HFFc6 (cell line): Measurements from ENCODE around the gene MPO. TPM values are rescaled to one million over a fixed set of nuclear protein-coding genes. Genes with fewer than 3 reads are reported as not detected.

ENCODE experiments used
- DNase-seq: peaks from one replicate; pipeline ENCODE4 v3.0.0-alpha.2; 2018
- H3K27ac Mint-ChIP-seq: 2 replicates; pipeline ENCODE4 v1.8.0; 2020; ENCODE audit warnings: mild to moderate bottlenecking, mixed read lengths
- H3K27me3 Mint-ChIP-seq: 2 replicates; pipeline ENCODE4 v1.8.0; 2021; ENCODE audit warnings: mild to moderate bottlenecking, moderate library complexity, mixed read lengths; ENCODE audit not compliant: insufficient read depth
- H3K36me3 Mint-ChIP-seq: 2 replicates; pipeline ENCODE4 v1.8.0; 2021; ENCODE audit warnings: low read depth, mixed read lengths
- H3K4me1 Mint-ChIP-seq: 2 replicates; pipeline ENCODE4 v1.8.0; 2020; ENCODE audit warnings: low read depth, mixed read lengths
- H3K4me3 Mint-ChIP-seq: 2 replicates; pipeline ENCODE4 v1.8.0; 2020; ENCODE audit warnings: mild to moderate bottlenecking, moderate library complexity, mixed read lengths
- H3K9me3 Mint-ChIP-seq: 2 replicates; pipeline ENCODE4 v1.8.0; 2020; ENCODE audit warnings: mild to moderate bottlenecking, mixed read lengths
- CTCF ChIP-seq: fragments of 200-600 bp; sonication (generic); IDR thresholded peaks from 2 replicates; pipeline ENCODE4 v1.5.0; 2021; ENCODE audit warnings: antibody characterized with exemption, mild to moderate bottlenecking
- total RNA-seq, 6 experiments: library from RNA; stranded (reverse); fragmentation: NEBNext Ultra II Directional; extraction: Animal tissue kit (Norgen Biotek cat#: 25700); gene quantifications; 2 replicates in 1 of 6; 3 replicates in 5 of 6; pipeline ENCODE4 v1.2.3, GENCODE V29; 2021

MPO gene
- total RNA-seq, 6 experiments from 2014 or later: not detected

GRCh38 chr17:58312829-58313228 is 32.1 kb upstream of the MPO start:
- no peak for DNase-seq
- H3K4me3 Mint-ChIP-seq: no peak overlapping the region
- peak; percentile 25; the same call in 1 of the 2 replicates for TF ChIP-seq CTCF
- H3K9me3 Mint-ChIP-seq: no peaks in the 10 kb centered on the region
- no peak overlapping the region for H3K27ac Mint-ChIP-seq
- H3K36me3 Mint-ChIP-seq: no peaks in the 10 kb centered on the region
- H3K27me3 Mint-ChIP-seq: peaks cover 12% of the 10 kb centered on the region
- H3K4me1 Mint-ChIP-seq: peaks cover 6% of the 10 kb centered on the region

- no peak for TF ChIP-seq CTCF
- H3K9me3 Mint-ChIP-seq: no peaks in the 10 kb centered on the region
- no peak overlapping the region for H3K4me3 Mint-ChIP-seq
- no peak overlapping the region for H3K27ac Mint-ChIP-seq
- no peak for DNase-seq
- no peaks in the 10 kb centered on the region for H3K36me3 Mint-ChIP-seq
- H3K4me1 Mint-ChIP-seq: no peaks in the 10 kb centered on the region; the same call in none of the 2 replicates
- peaks cover 12% of the 10 kb centered on the region for H3K27me3 Mint-ChIP-seq
Observed at GRCh38 chr17:58312021-58312630, 31.4 kb upstream of the MPO start.

- no peaks in the 10 kb centered on the region; the same call in 1 of the 2 replicates for H3K4me1 Mint-ChIP-seq
- no peaks in the 10 kb centered on the region for H3K36me3 Mint-ChIP-seq
- no peaks in the 10 kb centered on the region for H3K9me3 Mint-ChIP-seq
- peaks cover 12% of the 10 kb centered on the region for H3K27me3 Mint-ChIP-seq
- TF ChIP-seq CTCF: no peak
- no peak overlapping the region for H3K4me3 Mint-ChIP-seq
- no peak for DNase-seq
- no peak overlapping the region for H3K27ac Mint-ChIP-seq
Observed at GRCh38 chr17:58311429-58311894, 30.7 kb upstream of the MPO start.

GRCh38 chr17:58310511-58311428 is 30.0 kb upstream of the MPO start:
- no peak overlapping the region for H3K4me3 Mint-ChIP-seq
- no peak for DNase-seq

GRCh38 chr17:58309918-58310259 is 29.2 kb upstream of the MPO start:
- no peaks in the 10 kb centered on the region for H3K36me3 Mint-ChIP-seq
- peaks cover 9% of the 10 kb centered on the region for H3K27me3 Mint-ChIP-seq
- H3K4me3 Mint-ChIP-seq: no peak overlapping the region
- no peak overlapping the region for H3K27ac Mint-ChIP-seq
- no peak for TF ChIP-seq CTCF
- no peaks in the 10 kb centered on the region; the same call in 1 of the 2 replicates for H3K4me1 Mint-ChIP-seq
- H3K9me3 Mint-ChIP-seq: no peaks in the 10 kb centered on the region
- DNase-seq: no peak

More at GRCh38 chr17:58310511-58311428, 30.0 kb upstream of the MPO start:
- H3K27ac Mint-ChIP-seq: no peak overlapping the region
- H3K36me3 Mint-ChIP-seq: no peaks in the 10 kb centered on the region
- H3K9me3 Mint-ChIP-seq: no peaks in the 10 kb centered on the region
- H3K27me3 Mint-ChIP-seq: peaks cover 9% of the 10 kb centered on the region
- H3K4me1 Mint-ChIP-seq: no peaks in the 10 kb centered on the region; the same call in 1 of the 2 replicates
- TF ChIP-seq CTCF: no peak
